Measurements from ENCODE around the gene IL27RA. TPM values are rescaled to one million over a fixed set of nuclear protein-coding genes. Genes with fewer than 3 reads are reported as not detected.

IL27RA gene
- total and polyA plus RNA-seq, 2 of the 4 experiments (the other 2 are of a cell fraction), result 2.9 to 5.1 TPM

DNA sequence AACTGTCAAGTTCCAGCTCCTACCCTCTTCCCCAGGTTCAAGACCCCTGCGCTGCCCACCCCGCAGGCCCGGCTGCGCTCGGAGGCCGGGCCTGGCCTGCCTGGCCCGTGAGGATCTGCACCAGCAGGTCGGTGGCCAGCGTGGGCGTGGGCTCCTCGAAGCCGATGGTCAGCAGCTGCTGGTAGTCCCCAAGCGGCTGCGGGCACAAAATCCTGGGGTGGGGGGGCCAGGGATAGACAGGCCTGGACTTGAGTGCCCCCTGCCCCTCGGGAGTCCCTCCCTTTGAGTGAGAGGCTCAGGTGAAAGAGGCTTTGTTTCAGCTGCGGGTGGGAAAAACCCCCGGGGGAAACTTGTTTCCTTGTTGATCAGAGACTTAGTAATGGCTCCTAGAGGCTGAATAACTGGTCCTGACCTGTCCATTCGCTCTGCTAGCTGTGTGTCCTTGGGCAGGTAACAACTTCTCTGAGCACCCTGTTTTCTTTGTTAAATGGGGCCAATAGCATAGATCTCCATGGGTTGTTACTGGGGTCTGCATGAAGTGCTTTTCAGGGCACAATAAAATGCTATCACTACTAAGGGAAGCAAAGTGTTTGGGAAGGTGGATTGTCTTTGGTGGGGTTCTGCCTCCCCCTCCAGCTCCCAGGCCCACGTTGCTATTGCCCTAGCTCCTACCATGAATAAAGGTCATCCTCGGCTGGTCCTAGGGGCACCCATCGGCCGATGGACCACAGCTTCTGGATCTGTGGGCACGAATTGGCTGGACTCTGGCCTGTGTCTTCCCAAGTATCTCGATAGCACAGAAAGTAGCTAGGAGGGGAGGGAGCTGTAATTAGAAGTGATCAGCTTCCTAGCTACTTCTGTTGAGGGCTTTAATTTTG is 50.5 kb downstream of the IL27RA start:
- ChIA-PET CTCF (interaction anchor here (0.6 to 1.2 kb wide), 2 partner anchors 54 to 202 kb away, joined by 3 to 4 read pairs; partner anchors contain the start of gene ASF1B), POLR2A (ENCODE audit: unreplicated experiment) (no interaction called here)
- 46% methylated on average over 8 of the region's 24 CpGs; no CpG with 5 or more reads in 1 of the 2 experiments for WGBS, 2 experiments (ENCODE audit: extremely low coverage in 2 of 2, insufficient read length in 1 of 2)
- ATAC-seq (ENCODE audit: low read depth) (peak; percentile 33), DNase-seq (peak; percentile 27)
- Histone ChIP-seq H2AK9ac (replicated peaks; ENCODE audit: low read depth, low read length, poor library complexity) (peak overlapping the region; percentile 91), H3K4ac (ENCODE audit: low read depth, low read length) (peak overlapping the region; percentile 78), H2BK5ac (ENCODE audit: low read depth, low read length, poor library complexity, severe bottlenecking) (peak overlapping the region; percentile 70), H4K8ac (ENCODE audit: low read depth in 2 of 2, low read length in 2 of 2) (peak overlapping the region; percentile 94), H2BK120ac (ENCODE audit: low read depth, low read length) (no peak overlapping the region), H3K9me3 (ENCODE audit: control insufficient read depth, insufficient read depth, low read length) (no peaks in the 10 kb centered on the region), H3K79me1 (ENCODE audit: low read depth in 1 of 2, low read length in 2 of 2) (peaks cover 12 to 23% of the 10 kb centered on the region in 2 experiments), H3K14ac (replicated peaks; ENCODE audit: low read depth, low read length) (peak overlapping the region; percentile 89), H3K27ac (ENCODE audit: insufficient read depth, low read length) (peak overlapping the region; percentile 77), H3K4me1 (ENCODE audit: control insufficient read depth, insufficient read depth, low read length) (peaks cover 8% of the 10 kb centered on the region), H4K5ac (ENCODE audit: low read depth, low read length) (peak overlapping the region; percentile 31), H3K4me3 (ENCODE audit: insufficient read depth, low read depth, low read length) (peak overlapping the region; percentile 58), H3K27me3 (ENCODE audit: control insufficient read depth, insufficient read depth, low read length) (no peaks in the 10 kb centered on the region), H3K18ac (ENCODE audit: low read depth, low read length) (peak overlapping the region; percentile 12; the same call in 1 of the 2 replicates), H4K20me1 (ENCODE audit: insufficient read depth, low read length) (no peaks in the 10 kb centered on the region), H3K56ac (ENCODE audit: extremely low read depth, insufficient read depth, low read length) (peak overlapping the region; percentile 43; the same call in 1 of the 2 replicates), H2AFZ (replicated peaks; ENCODE audit: low read length, poor library complexity) (peak overlapping the region; percentile 93), H3K23ac (ENCODE audit: low read depth, low read length) (peak overlapping the region; percentile 66), H2BK15ac (ENCODE audit: low read depth, low read length) (no peak overlapping the region), H3K4me2 (ENCODE audit: low read depth, low read length) (peak overlapping the region; percentile 56), H2BK20ac (ENCODE audit: low read depth, low read length) (no peak overlapping the region), H3K36me3 (ENCODE audit: control insufficient read depth, insufficient read depth, low read length) (no peaks in the 10 kb centered on the region; the same call in 1 of the 2 replicates), H3K9me1 (ENCODE audit: insufficient read depth, low read length) (peaks cover 10% of the 10 kb centered on the region; the same call in 1 of the 2 replicates), H2AK5ac (ENCODE audit: low read depth, low read length) (peak overlapping the region; percentile 90), H4K91ac (ENCODE audit: insufficient read depth, low read depth, low read length) (peak overlapping the region; percentile 49), H3K9ac (ENCODE audit: low read depth, low read length) (peak overlapping the region; percentile 66)
- in situ Hi-C loops (cut with MboI; ENCODE audit: low sequenced_read_pairs), result loop anchor here (25.0 kb wide), 1 partner anchor 320 kb away; the partner anchor contains the start of genes C19orf53 and MRI1
- TF ChIP-seq RFX5 (IDR thresholded peaks at IDR 0.05; ENCODE audit: low read depth, low read length) (no peak), FOS (IDR thresholded peaks at IDR 0.05; ENCODE audit: low read depth, low read length) (no peak), SMC3 (IDR thresholded peaks at IDR 0.05; ENCODE audit: low read depth, low read length) (no peak), RCOR1 (IDR thresholded peaks at IDR 0.05; ENCODE audit: insufficient replicate concordance, low read length) (no peak), MAZ (IDR thresholded peaks at IDR 0.05; ENCODE audit: borderline replicate concordance, low read depth, low read length) (no peak), BHLHE40 (IDR thresholded peaks at IDR 0.05; ENCODE audit: low read depth, low read length) (no peak), MAFK (IDR thresholded peaks at IDR 0.05; ENCODE audit: low read depth, low read length) (no peak), POLR2A (IDR thresholded peaks at IDR 0.05; ENCODE audit: low read depth, low read length) (no peak), CHD1 (IDR thresholded peaks at IDR 0.05; ENCODE audit: low read depth, low read length) (no peak)
- TF ChIP-seq, protein P1, sequence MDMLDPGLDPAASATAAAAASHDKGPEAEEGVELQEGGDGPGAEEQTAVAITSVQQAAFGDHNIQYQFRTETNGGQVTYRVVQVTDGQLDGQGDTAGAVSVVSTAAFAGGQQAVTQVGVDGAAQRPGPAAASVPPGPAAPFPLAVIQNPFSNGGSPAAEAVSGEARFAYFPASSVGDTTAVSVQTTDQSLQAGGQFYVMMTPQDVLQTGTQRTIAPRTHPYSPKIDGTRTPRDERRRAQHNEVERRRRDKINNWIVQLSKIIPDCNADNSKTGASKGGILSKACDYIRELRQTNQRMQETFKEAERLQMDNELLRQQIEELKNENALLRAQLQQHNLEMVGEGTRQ (IDR thresholded peaks at IDR 0.05; ENCODE audit: low read depth, low read length), result no peak
- TF ChIP-seq, protein P2, sequence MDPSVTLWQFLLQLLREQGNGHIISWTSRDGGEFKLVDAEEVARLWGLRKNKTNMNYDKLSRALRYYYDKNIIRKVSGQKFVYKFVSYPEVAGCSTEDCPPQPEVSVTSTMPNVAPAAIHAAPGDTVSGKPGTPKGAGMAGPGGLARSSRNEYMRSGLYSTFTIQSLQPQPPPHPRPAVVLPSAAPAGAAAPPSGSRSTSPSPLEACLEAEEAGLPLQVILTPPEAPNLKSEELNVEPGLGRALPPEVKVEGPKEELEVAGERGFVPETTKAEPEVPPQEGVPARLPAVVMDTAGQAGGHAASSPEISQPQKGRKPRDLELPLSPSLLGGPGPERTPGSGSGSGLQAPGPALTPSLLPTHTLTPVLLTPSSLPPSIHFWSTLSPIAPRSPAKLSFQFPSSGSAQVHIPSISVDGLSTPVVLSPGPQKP (IDR thresholded peaks at IDR 0.05; ENCODE audit: borderline replicate concordance, low read depth, low read length), result no peak
- no TSS peak for BruUV-seq (replicated peaks)
- dilution Hi-C loops (cut with HindIII; ENCODE audit: low sequenced_read_pairs, unreplicated experiment), result no loop called here
- intact Hi-C loops (cut with micrococcal nuclease), result no loop called here

Data from IMR-90 (cell line).